Loucy (cell line): ENCODE measurements around the gene AATK.
"Not testable (repeated sequence)": the region's sequence is repeated elsewhere in the genome, so short reads cannot be mapped to it uniquely, and the experiment has no call there.

Experiments used
- H2AFZ ChIP-seq: fragments of 200-600 bp; sonication (generic); 2 replicates; pipeline ENCODE4 v1.6.0; 2016; ENCODE audit warnings: antibody characterized with exemption, mild to moderate bottlenecking, low read length, moderate library complexity
- H3F3A ChIP-seq: fragments of 200-600 bp; 2 replicates; pipeline ENCODE4 v1.6.0; 2016; ENCODE audit warnings: antibody characterized with exemption, low read depth, mild to moderate bottlenecking
- H3K27me3 ChIP-seq: fragments of 200-600 bp; sonication (generic); 2 replicates; pipeline ENCODE4 v1.6.1; 2014; ENCODE audit warnings: low read length, mild to moderate bottlenecking; ENCODE audit not compliant: insufficient read depth, poor library complexity, severe bottlenecking
- H3K36me3 ChIP-seq: fragments of 200-600 bp; sonication (generic); 2 replicates; pipeline ENCODE4 v1.6.1; 2016; ENCODE audit warnings: low read length; ENCODE audit not compliant: insufficient read depth
- H3K4me1 ChIP-seq: fragments of 200-600 bp; sonication (generic); 2 replicates; pipeline ENCODE4 v1.5.1; 2014; ENCODE audit warnings: low read length, mild to moderate bottlenecking; ENCODE audit not compliant: insufficient read depth, poor library complexity, severe bottlenecking
- H3K4me2 ChIP-seq: fragments of 200-600 bp; sonication (generic); 2 replicates; pipeline ENCODE4 v1.6.0; 2014; ENCODE audit warnings: antibody characterized with exemption, low read length, low read depth, mild to moderate bottlenecking; ENCODE audit not compliant: poor library complexity, severe bottlenecking
- H3K4me3 ChIP-seq: fragments of 200-600 bp; sonication (generic); 2 replicates; pipeline ENCODE4 v1.5.1; 2014; ENCODE audit warnings: low read length, mild to moderate bottlenecking, mixed read lengths; ENCODE audit not compliant: poor library complexity, severe bottlenecking
- H3K79me2 ChIP-seq: fragments of 200-600 bp; sonication (generic); 2 replicates; pipeline ENCODE4 v1.6.1; 2014; ENCODE audit warnings: low read length; ENCODE audit not compliant: insufficient read depth
- H3K9ac ChIP-seq: fragments of 200-600 bp; sonication (generic); 2 replicates; pipeline ENCODE4 v1.6.0; 2014; ENCODE audit warnings: mild to moderate bottlenecking, low read depth, low read length, moderate library complexity; ENCODE audit not compliant: poor library complexity, severe bottlenecking
- H3K9me2 ChIP-seq: fragments of 200-600 bp; sonication (generic); replicated peaks from 2 replicates; pipeline ENCODE4 v1.6.1; 2016; ENCODE audit warnings: low read depth, low read length, mixed read lengths
- H3K9me3 ChIP-seq: fragments of 200-600 bp; sonication (generic); 2 replicates; pipeline ENCODE4 v1.6.1; 2014; ENCODE audit warnings: mild to moderate bottlenecking, antibody characterized with exemption, low read length, low read depth; ENCODE audit not compliant: insufficient read depth
- H4K20me1 ChIP-seq: fragments of 200-600 bp; sonication (generic); 2 replicates; pipeline ENCODE4 v1.6.0; 2014; ENCODE audit warnings: antibody characterized with exemption, low read length, mild to moderate bottlenecking; ENCODE audit not compliant: insufficient read depth, poor library complexity, severe bottlenecking
- EZH2phosphoT487 ChIP-seq: fragments of 200-600 bp; IDR thresholded peaks from 2 replicates; pipeline ENCODE4 v1.6.1; 2018; ENCODE audit warnings: antibody characterized with exemption, mild to moderate bottlenecking, moderate library complexity, borderline replicate concordance
- TF ChIP-seq, protein P1 (sequence below): fragments of 200-600 bp; sonication (generic); conservative IDR thresholded peaks from 2 replicates; pipeline ENCODE4 v1.5.1; 2014; ENCODE audit warnings: mild to moderate bottlenecking, antibody characterized with exemption, low read length

The AATK gene

DNA sequence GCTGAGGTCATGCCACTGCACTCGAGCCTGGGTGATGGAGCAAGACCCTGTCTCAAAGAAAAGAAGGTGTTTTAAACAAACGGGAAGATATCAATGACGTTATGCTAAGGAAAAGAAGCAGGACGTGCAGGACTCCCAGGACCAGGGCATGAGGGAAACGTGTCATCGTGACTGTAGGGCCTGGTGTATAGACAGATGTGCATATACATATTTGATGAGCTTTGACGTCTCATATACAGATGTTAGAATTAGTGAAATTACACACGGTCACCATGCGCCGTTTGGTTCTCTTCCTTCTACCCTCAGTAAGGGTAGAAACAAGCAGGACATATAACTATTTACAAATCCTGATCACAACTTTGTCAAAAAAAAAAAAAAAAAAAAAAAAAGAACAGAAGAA, 18.3 kb downstream of the AATK start:
- Histone ChIP-seq H3K4me3 (no peak overlapping the region), H3F3A (no peaks in the 10 kb centered on the region), H2AFZ (no peak overlapping the region), H3K9me3 (no peaks in the 10 kb centered on the region), H3K27me3 (no peaks in the 10 kb centered on the region), H3K4me1 (no peaks in the 10 kb centered on the region), H3K9ac (no peak overlapping the region), H4K20me1 (no peaks in the 10 kb centered on the region), H3K4me2 (no peak overlapping the region), H3K9me2 (no peaks in the 10 kb centered on the region), H3K36me3 (no peaks in the 10 kb centered on the region), H3K79me2 (no peaks in the 10 kb centered on the region)
- no peak for TF ChIP-seq EZH2phosphoT487
- TF ChIP-seq, protein P1, sequence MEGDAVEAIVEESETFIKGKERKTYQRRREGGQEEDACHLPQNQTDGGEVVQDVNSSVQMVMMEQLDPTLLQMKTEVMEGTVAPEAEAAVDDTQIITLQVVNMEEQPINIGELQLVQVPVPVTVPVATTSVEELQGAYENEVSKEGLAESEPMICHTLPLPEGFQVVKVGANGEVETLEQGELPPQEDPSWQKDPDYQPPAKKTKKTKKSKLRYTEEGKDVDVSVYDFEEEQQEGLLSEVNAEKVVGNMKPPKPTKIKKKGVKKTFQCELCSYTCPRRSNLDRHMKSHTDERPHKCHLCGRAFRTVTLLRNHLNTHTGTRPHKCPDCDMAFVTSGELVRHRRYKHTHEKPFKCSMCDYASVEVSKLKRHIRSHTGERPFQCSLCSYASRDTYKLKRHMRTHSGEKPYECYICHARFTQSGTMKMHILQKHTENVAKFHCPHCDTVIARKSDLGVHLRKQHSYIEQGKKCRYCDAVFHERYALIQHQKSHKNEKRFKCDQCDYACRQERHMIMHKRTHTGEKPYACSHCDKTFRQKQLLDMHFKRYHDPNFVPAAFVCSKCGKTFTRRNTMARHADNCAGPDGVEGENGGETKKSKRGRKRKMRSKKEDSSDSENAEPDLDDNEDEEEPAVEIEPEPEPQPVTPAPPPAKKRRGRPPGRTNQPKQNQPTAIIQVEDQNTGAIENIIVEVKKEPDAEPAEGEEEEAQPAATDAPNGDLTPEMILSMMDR, result no peak

DNA sequence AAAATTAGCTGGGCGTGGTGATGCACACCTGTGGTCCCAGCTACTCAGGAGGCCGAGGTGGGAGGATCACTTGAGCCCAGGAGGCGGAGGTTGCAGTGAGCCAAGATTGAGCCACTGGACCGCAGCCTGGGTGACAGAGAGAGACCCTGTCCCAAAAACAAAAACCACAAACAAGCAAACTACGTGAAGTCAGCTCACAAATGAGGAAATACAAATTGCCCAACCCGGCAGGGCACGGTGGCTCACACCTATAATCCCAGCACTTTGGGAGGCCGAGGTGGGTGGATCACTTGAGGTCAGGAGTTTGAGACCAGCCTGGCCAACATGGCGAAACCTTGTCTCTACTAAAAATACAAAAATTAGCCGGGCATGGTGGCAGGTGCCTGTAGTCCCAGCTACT, 19.8 kb downstream of the AATK start:
- not testable (repeated sequence) for H3F3A ChIP-seq, H3K27me3 ChIP-seq, H3K4me2 ChIP-seq

DNA sequence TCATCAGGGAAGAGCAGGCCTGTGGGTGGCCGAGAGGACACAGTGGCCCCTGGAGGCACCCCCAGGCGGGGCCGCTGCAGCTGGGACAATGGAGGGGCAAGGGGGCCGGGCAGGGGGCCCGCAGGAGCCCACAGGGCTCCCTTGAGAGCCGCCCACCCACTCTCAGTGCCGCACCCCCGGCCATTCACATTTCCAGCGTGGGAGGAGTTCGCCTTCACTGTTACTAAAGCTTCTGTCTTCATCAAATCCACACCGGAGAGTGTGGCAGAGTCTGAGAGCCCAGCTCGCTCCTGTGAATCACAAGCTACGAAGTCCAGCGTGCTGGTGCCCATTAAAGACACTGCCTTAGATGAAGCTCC, 21.6 kb downstream of the AATK start:
- Histone ChIP-seq H3K27me3 (no peaks in the 10 kb centered on the region), H3K4me2 (no peak overlapping the region), H3K79me2 (no peaks in the 10 kb centered on the region), H3K9me3 (no peaks in the 10 kb centered on the region), H3K9me2 (no peaks in the 10 kb centered on the region), H3K4me1 (peaks cover 3% of the 10 kb centered on the region), H3K36me3 (no peaks in the 10 kb centered on the region), H3K4me3 (no peak overlapping the region), H3F3A (no peaks in the 10 kb centered on the region), H4K20me1 (no peaks in the 10 kb centered on the region), H2AFZ (no peak overlapping the region), H3K9ac (no peak overlapping the region)
- TF ChIP-seq, protein P1, result no peak
- TF ChIP-seq EZH2phosphoT487, result no peak

More for the DNA sequence above, 19.8 kb downstream of the AATK start:
- not testable (repeated sequence) for H3K4me1 ChIP-seq, H3K9ac ChIP-seq, H3K36me3 ChIP-seq, H3K9me2 ChIP-seq, H4K20me1 ChIP-seq, H2AFZ ChIP-seq, H3K4me3 ChIP-seq, H3K9me3 ChIP-seq, H3K79me2 ChIP-seq

DNA sequence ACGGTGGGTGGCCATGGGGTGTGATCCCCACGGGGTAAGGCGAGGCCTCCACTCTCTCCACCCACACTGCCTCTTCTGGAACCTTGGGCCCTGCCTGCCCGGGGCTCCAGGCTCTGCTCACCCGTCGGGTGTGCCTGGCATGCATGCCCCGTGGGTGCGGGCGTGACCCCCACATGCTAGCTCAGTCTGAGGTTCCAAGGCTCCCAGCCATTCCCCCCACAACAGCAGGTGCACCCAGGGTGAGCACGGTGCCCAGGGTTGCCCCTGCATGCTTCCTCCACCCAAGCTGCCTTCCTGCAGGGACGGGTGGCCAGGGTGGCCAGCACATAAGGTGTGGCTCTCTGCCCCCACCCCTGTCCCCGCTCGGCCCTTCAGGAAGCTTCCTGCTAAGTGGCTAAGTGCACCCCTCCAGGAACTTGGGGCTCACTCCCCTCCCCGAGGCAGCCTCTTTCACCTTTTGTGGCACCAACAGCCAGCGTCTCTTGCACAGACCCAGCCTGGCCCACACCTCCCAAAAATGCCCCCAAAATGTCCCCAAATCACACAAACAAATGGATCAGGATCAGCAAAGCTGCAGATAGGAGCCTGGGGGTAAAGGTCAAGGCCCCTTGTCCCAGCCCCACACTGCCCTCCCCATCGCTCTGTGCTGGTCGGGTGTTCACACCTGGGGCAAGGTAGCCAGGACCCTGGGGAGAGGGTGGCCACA, 22.2 kb downstream of the AATK start:
- no peaks in the 10 kb centered on the region for H3F3A ChIP-seq
- no peaks in the 10 kb centered on the region for H4K20me1 ChIP-seq
- H3K9ac ChIP-seq, result no peak overlapping the region

More for the DNA sequence above, 22.2 kb downstream of the AATK start:
- no peaks in the 10 kb centered on the region for H3K27me3 ChIP-seq
- TF ChIP-seq, protein P1, result no peak
- TF ChIP-seq EZH2phosphoT487, result no peak
- H3K9me2 ChIP-seq, result no peaks in the 10 kb centered on the region
- no peak overlapping the region for H2AFZ ChIP-seq
- H3K4me1 ChIP-seq, result peaks cover 3% of the 10 kb centered on the region
- H3K4me2 ChIP-seq, result no peak overlapping the region
- no peaks in the 10 kb centered on the region for H3K36me3 ChIP-seq
- H3K79me2 ChIP-seq, result no peaks in the 10 kb centered on the region
- no peak overlapping the region for H3K4me3 ChIP-seq
- no peaks in the 10 kb centered on the region for H3K9me3 ChIP-seq
